Fibroblast of mammary gland (primary cell): ENCODE data around the gene PBX4.

Experiments
- DNase-seq: peaks from one replicate; pipeline ENCODE4 v3.0.0-alpha.2; 2010; ENCODE audit warnings: low read depth
- H3K4me3 ChIP-seq: 2 replicates; pipeline ENCODE4 v1.5.1; 2011; ENCODE audit warnings: low read depth, mild to moderate bottlenecking, low read length, moderate library complexity; ENCODE audit not compliant: control insufficient read depth
- CTCF ChIP-seq: conservative IDR thresholded peaks from 2 replicates; pipeline ENCODE4 v1.5.1; 2011; ENCODE audit warnings: low read depth, low read length, inconsistent platforms; ENCODE audit not compliant: control insufficient read depth, insufficient read depth

Gene PBX4

GRCh38 chr19:19626516-19627472 lies 8.3 kb upstream of the PBX4 start:
- H3K4me3 ChIP-seq = no peak overlapping the region
- DNase-seq = no peak
- no peak for TF ChIP-seq CTCF

GRCh38 chr19:19624032-19624570 lies 5.6 kb upstream of the PBX4 start:
- no peak overlapping the region for H3K4me3 ChIP-seq
- TF ChIP-seq CTCF = no peak
- DNase-seq = no peak

GRCh38 chr19:19623383-19623782 lies 4.9 kb upstream of the PBX4 start:
- H3K4me3 ChIP-seq = no peak overlapping the region
- DNase-seq = no peak

GRCh38 chr19:19619849-19620210 lies 1.3 kb upstream of the PBX4 start:
- no peak for DNase-seq
- H3K4me3 ChIP-seq = no peak overlapping the region
- TF ChIP-seq CTCF = no peak

More at GRCh38 chr19:19623383-19623782, 4.9 kb upstream of the PBX4 start:
- no peak for TF ChIP-seq CTCF

GRCh38 chr19:19619181-19619848 lies 828 bp upstream of the PBX4 start:
- no peak for DNase-seq
- no peak overlapping the region for H3K4me3 ChIP-seq
- no peak for TF ChIP-seq CTCF

- peak; percentile 65 for DNase-seq
- no peak overlapping the region for H3K4me3 ChIP-seq
- no peak for TF ChIP-seq CTCF
These were observed 3.4 kb downstream of the PBX4 start for GRCh38 chr19:19615086-19615485.
